Fibroblast of skin of left biceps (primary cell): Measurements from ENCODE around the gene SLC25A41.
"Not testable (repeated sequence)": the region's sequence is repeated elsewhere in the genome, so short reads cannot be mapped to it uniquely, and the experiment has no call there.

ENCODE experiments used
- DNase-seq, 2 experiments: peaks; one replicate each; pipeline ENCODE4 v3.0.0-alpha.2; 2013; ENCODE audit warnings: low read depth in 2 of 2

Gene SLC25A41

GRCh38 chr19:6412061-6412446, 21.5 kb downstream of the SLC25A41 start:
- no peak for DNase-seq

GRCh38 chr19:6409346-6409745, 24.2 kb downstream of the SLC25A41 start:
- no peak for DNase-seq

- DNase-seq, result no peak
Measured at GRCh38 chr19:6406401-6406800, 27.2 kb downstream of the SLC25A41 start.

DNA sequence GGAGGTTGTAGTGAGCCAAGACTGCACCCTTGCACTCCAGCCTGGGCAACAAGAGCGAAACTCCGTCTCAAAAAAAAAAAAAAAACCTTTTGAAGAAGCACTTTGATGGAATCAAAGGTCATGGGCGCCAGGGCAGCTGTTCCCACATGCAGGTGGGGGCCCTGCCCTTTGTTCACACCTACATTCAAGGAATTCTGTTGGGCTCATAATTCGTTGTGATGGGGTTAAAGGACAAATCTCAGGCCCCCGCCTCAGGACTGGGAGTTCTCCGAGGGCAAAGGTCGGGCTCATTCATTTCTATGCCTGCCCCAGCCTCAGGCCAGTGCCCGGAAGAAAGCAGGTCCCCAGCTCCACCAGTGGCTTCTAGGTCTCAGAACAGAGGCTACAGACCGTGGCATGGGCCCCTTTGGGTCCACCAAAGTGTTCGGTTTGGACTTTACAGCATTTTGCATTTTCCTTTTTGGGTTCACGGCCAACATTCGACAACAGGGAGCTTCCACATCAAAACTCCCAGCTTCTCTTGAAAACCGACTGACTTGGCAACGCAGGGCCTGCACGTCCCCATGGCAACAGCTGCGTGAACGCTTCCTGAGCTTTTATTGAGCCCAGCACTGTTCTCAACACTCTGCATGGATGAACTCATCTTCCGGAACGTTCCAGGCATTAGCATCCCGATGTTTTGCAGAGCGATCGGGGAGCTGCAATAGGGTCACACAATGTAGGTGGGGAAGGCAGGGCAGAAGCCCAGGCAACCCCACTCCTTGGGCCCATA, 30.5 kb downstream of the SLC25A41 start:
- peak; percentile 38 to 47 for DNase-seq

DNA sequence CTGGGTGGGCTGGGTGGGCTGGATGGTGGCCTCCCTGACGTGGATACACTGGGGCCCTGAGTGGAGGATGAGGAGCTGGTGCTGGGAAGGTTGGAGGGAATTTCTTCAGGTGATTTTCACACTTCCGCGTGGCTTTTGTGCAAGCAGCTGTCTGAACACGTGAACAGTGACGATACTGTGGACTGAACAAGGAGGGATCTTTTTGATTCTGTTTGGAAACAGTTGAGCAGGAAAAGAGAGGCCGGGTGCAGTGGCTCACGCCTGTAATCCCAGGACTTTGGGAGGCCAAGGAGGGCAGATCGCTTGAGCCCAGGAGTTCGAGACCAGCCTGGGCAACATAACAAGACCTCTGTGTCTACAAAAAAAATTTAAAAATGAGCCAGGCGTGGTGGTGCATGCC, 31.5 kb downstream of the SLC25A41 start:
- no peak for DNase-seq

- not testable (repeated sequence) for DNase-seq
Measured at GRCh38 chr19:6400062-6400944, 33.3 kb downstream of the SLC25A41 start.

- no peak for DNase-seq
Measured at GRCh38 chr19:6396305-6396704, 37.3 kb downstream of the SLC25A41 start.

GRCh38 chr19:6394831-6395230, 38.7 kb downstream of the SLC25A41 start:
- DNase-seq, result no peak

DNA sequence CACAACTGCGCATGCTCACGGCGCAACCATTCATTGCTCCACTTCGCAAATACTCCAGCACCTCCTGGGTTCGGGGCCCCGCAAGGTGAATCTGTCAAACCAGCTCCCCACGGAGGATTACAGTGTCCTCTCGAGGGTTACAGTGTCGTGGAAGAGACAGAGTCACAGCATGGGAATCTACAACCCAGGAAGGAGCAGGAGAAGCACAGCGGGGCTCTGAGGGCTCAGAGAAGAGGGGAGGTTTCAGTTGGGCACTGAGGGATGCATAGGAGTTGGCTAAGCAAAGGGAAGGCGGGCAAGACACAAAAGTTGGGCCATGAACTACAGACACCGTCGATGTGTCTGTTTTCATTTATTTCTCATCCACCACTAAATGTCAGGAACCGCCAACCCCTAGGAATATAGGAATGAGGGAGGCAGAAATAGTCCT, 39.6 kb downstream of the SLC25A41 start:
- DNase-seq, result no peak

- peak; percentile 92 to 93 for DNase-seq
Measured at GRCh38 chr19:6393074-6393982, 40.2 kb downstream of the SLC25A41 start, which contains the start of gene GTF2F1. GTF2F1 (minus strand) TSS chr19:6393164; CDS start chr19:6392995, 169 bp downstream.

DNA sequence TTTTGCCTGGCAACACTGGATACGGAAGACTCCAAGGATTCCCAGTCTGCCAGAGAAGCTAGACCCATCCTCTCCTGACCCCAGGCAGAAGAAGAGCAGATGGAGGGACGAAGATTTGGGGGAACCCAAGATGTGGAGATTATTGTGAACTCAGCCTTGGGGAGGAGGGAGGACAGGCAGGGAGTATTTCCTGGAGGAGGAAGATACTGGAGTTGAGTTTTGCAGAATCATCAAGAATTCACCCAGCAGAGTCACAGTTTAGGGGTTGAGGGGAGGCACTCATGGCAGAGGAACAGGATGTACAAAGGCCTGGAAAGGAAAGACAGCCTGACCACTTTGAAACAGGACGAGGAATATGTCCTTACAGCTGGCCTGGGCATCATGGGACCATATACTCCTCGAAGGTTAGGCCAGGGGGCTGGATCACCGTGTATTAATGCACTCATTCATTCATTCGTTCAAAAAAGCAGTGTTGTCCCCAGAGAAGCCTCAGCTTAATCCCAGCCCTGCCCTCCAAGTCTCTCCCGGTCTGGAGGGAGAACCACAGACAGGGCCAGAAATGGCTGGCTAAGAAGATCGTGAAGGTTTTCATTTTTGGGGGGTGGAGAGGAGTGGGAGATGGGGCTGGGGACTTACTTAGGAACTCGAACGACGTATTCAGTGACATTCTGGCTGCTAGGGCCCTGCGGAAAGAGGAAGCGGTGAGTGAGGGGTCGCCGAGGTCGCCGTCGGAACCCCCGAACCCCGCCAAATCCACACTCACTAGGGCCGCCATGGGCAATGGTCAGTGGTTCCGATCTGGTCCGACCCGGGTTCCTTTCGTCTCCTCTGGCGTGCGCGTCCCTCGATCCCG, 41.1 kb downstream of the SLC25A41 start:
- no peak for DNase-seq

GRCh38 chr19:6387372-6387771, 46.2 kb downstream of the SLC25A41 start:
- DNase-seq, result no peak

DNA sequence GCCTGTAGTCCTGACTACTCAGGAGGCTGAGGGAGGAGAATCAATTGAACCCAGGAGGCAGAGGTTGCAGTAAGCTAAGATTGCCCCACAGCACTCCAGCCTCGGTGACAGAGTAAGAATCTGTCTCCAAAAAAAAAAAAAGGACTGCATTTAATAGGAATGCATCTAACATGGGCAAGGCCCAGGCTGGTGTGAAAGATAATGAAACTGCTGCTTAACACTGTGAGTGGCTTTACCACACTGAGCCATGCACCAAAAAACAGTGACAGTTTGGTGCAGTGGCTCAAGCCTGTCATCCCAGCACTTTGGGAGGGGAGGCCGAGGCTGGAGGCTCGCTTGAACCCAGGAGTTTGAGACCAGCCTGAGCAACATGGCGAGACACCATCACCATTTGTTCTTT, 49.2 kb downstream of the SLC25A41 start:
- DNase-seq, result no peak

- no peak for DNase-seq
Measured at GRCh38 chr19:6383188-6383587, 50.4 kb downstream of the SLC25A41 start.

GRCh38 chr19:6381030-6381750, 52.4 kb downstream of the SLC25A41 start:
- DNase-seq, result no peak

- DNase-seq, result no peak
Measured at GRCh38 chr19:6379744-6380143, 53.8 kb downstream of the SLC25A41 start.

GRCh38 chr19:6378486-6378885, 55.1 kb downstream of the SLC25A41 start:
- no peak for DNase-seq

GRCh38 chr19:6378041-6378440, 55.5 kb downstream of the SLC25A41 start:
- DNase-seq, result peak; percentile 23

GRCh38 chr19:6376512-6377190, 56.9 kb downstream of the SLC25A41 start:
- no peak for DNase-seq
